Measurements from ENCODE around the gene CCDC14. TPM values are rescaled to one million over a fixed set of nuclear protein-coding genes. Genes with fewer than 3 reads are reported as not detected.

Gene CCDC14
- total and polyA plus RNA-seq, 12 donors = 6.6 to 71.2 (median 18.9) TPM

GRCh38 chr3:123864706-123865105 lies 96.3 kb downstream of the CCDC14 start:
- DNase-seq = no peak
- H3K36me3 ChIP-seq (replicated peaks in 1 of 2) = no peaks in the 10 kb centered on the region
- 78 to 91% (median 89%) methylated on average over 4 of the region's 4 CpGs for WGBS, 4 donors
- H3K4me3 ChIP-seq = no peak overlapping the region
- H3K27ac ChIP-seq = no peak overlapping the region
- intact Hi-C loops (cut with DNase I) = no loop called here
- TF ChIP-seq CTCF (IDR thresholded peaks at IDR 0.05) (no peak), POLR2A (IDR thresholded peaks at IDR 0.05) (no peak)
- no peaks in the 10 kb centered on the region for H3K9me3 ChIP-seq (replicated peaks in 1 of 3)
- H3K27me3 ChIP-seq = no peaks in the 10 kb centered on the region
- H3K4me1 ChIP-seq (replicated peaks in 1 of 2) = no peaks in the 10 kb centered on the region

Other genes starting within 250 kb of the CCDC14 start
- 100 to 1,000 TPM in 2 of 9 donors, 10 to 100 TPM in 7; 17.1 to 124 (median 70.7) TPM for gene MYLK, start 76.9 kb downstream of the CCDC14 start, total RNA-seq
- 10 to 100 TPM; 13.3 to 47.9 (median 26.7) TPM for gene MYLK, start 76.9 kb downstream of the CCDC14 start, polyA plus RNA-seq
- not detected for gene ROPN1, start 30.9 kb upstream of the CCDC14 start, total RNA-seq
- gene ROPN1, start 30.9 kb upstream of the CCDC14 start, polyA plus RNA-seq = not detected
- gene KALRN, start 72.1 kb upstream of the CCDC14 start, total RNA-seq = 10 to 100 TPM; 26.6 to 96.3 (median 53.0) TPM
- gene KALRN, start 72.1 kb upstream of the CCDC14 start, polyA plus RNA-seq = 10 to 100 TPM; 12.7 to 44.2 (median 15.3) TPM